GM18873 (cell line): ENCODE measurements around the gene PRR20B.
"Not testable (repeated sequence)": the region's sequence is repeated elsewhere in the genome, so short reads cannot be mapped to it uniquely, and the experiment has no call there.

Experiments
- ATAC-seq: cut with Tn5 transposase; IDR thresholded peaks from one replicate; pipeline ENCODE4 v1.9.1; 2021; ENCODE audit warnings: mild to moderate bottlenecking, moderate library complexity, moderate number of reproducible peaks; ENCODE audit not compliant: unreplicated experiment, low FRiP score

Gene PRR20B

DNA sequence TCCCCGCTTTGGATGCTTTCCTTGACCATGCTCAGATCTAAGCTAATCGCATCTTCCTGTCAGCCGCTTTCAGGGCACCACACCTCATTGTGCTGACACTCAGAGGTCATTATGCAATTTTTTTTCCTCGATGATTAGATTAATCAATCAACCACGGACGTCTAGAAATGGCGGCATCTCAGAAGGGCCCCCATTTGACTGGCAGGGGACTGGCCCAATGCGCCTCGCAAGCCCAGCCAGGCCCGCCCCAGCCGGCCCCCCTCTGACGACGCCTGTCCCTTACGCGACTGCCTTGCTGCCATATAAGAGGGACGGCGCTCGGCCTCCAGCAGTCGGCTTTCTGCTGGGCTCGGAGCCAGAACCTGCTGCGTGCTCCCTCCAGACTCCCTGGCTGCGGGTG, at the start of gene PRR20B:
PRR20B (plus strand) TSS at position 301 of the 400 bp plus-strand sequence. CDS start 387 bp downstream, outside the sequence.
- ATAC-seq = not testable (repeated sequence)

DNA sequence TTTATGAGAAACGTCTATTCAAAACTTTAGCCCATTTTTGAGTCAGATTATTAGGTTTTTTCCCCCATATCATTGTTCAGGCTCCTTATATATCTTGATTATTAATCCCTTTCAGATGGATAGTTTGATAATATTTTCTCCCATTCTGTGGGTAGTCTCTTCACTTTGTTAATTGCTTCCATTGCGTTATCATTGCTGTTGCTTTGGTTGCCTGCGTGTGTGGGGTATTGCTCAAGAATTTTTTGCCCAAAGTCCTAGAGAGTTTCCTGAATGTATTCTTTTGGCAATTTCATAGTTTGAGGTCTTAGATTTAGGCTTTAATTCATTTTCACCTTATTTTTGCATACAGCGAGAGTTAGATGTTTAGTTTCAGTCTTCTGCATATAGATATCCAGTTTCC, 32.3 kb upstream of the PRR20B start:
- ATAC-seq = no peak

- no peak for ATAC-seq
Measured at GRCh38 chr13:57123681-57124080, 23.6 kb upstream of the PRR20B start.

GRCh38 chr13:57128909-57129308, 18.4 kb upstream of the PRR20B start:
- no peak for ATAC-seq

DNA sequence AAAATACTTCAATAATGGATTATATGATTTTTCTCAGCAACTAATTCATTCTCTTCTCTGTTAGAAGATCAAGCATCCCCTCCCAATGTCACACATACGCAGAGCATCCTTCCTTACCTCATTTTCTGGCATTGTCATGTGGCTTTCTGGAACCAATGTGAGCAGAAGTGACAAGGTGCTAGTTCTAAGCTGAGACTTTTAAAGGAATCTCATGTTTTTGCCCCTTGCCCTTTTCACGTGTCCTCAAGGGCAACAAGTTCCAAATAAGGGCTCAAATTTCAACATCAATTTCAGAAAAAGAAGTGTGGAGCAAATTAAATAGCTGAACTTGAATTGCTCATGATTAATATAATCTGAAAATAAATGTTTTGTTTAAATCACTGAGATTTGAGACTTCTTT, 11.2 kb upstream of the PRR20B start:
- ATAC-seq = no peak

DNA sequence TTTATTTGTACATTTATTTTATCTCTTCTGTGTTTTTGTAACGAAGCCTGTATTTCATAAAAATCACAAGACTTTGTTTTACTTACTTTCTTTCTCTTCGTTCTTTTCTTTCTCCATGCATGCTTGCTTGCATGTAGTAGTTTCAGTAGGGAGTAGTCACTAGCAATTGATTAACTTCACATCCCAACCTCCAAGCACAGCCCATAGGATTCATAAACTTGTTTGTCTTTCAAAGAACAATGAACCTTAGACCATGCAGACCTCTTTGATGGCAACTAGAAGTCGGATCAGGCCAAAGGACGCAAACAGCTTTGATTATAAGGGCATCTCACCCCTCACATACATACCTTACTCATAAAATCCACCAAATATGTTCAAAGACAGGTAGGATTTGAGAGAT, 9.7 kb upstream of the PRR20B start:
- no peak for ATAC-seq

- no peak for ATAC-seq
Measured at GRCh38 chr13:57138988-57139387, 8.3 kb upstream of the PRR20B start.

- not testable (repeated sequence) for ATAC-seq
Measured at GRCh38 chr13:57139781-57140180, 7.5 kb upstream of the PRR20B start.

GRCh38 chr13:57140235-57140968, 6.9 kb upstream of the PRR20B start, which contains the start of gene PRR20A:
Gene PRR20A (plus strand): TSS chr13:57140918. CDS start chr13:57141305, 387 bp downstream.
- ATAC-seq = not testable (repeated sequence)

DNA sequence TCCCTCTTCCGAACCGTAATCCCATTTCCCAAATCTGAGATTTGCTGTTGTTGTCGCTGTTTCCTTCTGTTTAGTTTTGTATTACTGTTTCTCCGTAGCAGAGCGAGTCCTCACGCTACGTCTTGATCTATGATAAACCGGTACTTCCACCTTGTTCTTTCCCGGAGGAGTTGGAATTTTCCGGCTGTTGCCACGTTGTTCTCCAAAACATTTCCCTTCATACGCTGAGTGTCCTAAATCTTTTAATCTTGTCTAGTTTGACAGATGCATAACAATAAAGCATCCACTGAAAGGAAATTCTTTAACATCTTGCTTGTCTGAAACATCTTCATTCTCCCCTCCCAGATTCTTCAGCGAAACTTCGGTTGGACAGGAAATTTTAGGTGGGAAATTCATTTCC, 818 bp downstream of the PRR20B start:
- not testable (repeated sequence) for ATAC-seq

GRCh38 chr13:57153761-57154160, 6.5 kb downstream of the PRR20B start, which contains the start of gene PRR20C:
Gene PRR20C (plus strand): TSS chr13:57154061. CDS start chr13:57154448, 387 bp downstream.
- not testable (repeated sequence) for ATAC-seq

DNA sequence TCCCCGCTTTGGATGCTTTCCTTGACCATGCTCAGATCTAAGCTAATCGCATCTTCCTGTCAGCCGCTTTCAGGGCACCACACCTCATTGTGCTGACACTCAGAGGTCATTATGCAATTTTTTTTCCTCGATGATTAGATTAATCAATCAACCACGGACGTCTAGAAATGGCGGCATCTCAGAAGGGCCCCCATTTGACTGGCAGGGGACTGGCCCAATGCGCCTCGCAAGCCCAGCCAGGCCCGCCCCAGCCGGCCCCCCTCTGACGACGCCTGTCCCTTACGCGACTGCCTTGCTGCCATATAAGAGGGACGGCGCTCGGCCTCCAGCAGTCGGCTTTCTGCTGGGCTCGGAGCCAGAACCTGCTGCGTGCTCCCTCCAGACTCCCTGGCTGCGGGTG, 13.0 kb downstream of the PRR20B start, which contains the start of gene PRR20D:
PRR20D (plus strand) TSS at position 301 of the 400 bp plus-strand sequence. CDS start 387 bp downstream, outside the sequence.
- ATAC-seq = not testable (repeated sequence)

GRCh38 chr13:57166897-57167296, 19.6 kb downstream of the PRR20B start, which contains the start of gene PRR20E:
Gene PRR20E (plus strand): TSS chr13:57167197. CDS start chr13:57167584, 387 bp downstream.
- not testable (repeated sequence) for ATAC-seq

DNA sequence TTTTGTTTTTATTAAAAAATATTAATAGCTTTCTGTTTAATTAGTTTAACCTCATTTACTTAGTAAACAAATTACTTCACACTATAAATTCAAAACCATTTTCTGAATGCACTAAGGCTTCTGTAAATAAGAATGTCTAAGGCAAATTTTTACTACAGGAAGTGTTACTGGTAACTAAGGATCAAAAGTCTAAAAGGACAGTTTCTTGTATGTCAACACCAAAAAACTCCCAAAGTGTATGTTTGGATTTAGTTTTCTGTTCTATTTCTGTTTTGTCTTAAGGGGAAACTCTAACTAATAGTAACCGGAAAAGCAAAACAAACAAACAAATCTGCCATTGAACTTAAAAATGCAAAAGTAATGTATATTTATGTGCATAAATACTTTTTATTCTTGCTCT, 44.4 kb downstream of the PRR20B start:
- ATAC-seq = no peak
